Activated CD8-positive, alpha-beta T cell treated with anti-CD3 and anti-CD28 coated beads for 36 hours (primary cell): ENCODE measurements around the gene NHSL1. TPM values are rescaled to one million over a fixed set of nuclear protein-coding genes. Genes with fewer than 3 reads are reported as not detected.
A peak's percentile ranks its signal among the peaks of the same experiment; 100 is the strongest.
"Not testable (repeated sequence)": the region's sequence is repeated elsewhere in the genome, so short reads cannot be mapped to it uniquely, and the experiment has no call there.

Source experiments
- ATAC-seq: fragments of 200-7000 bp; cut with Tn5 transposase; one replicate; pipeline ENCODE4 v1.10.0; 2021; ENCODE audit warnings: mild to moderate bottlenecking, moderate library complexity
- CTCF ChIA-PET: fragments of 350-600 bp; sonication (Branson Sonifier 250); formaldehyde crosslinking; loops from one replicate; lab custom pipeline; 2021; ENCODE audit warnings: antibody characterized with exemption; lab: Charles Lee
- POLR2A ChIA-PET: fragments of 350-600 bp; sonication (Branson Sonifier 250); formaldehyde crosslinking; loops from one replicate; lab custom pipeline; 2021; ENCODE audit warnings: antibody characterized with exemption; lab: Charles Lee
- DNase-seq: peaks from one replicate; pipeline ENCODE4 v3.0.0-alpha.2; 2020
- H3K27ac Mint-ChIP-seq: one replicate; pipeline ENCODE4 v1.8.0; 2021; ENCODE audit warnings: mild to moderate bottlenecking, mixed read lengths
- H3K27me3 Mint-ChIP-seq: one replicate; pipeline ENCODE4 v1.8.0; 2021; ENCODE audit warnings: mixed read lengths
- H3K36me3 Mint-ChIP-seq: one replicate; pipeline ENCODE4 v1.8.0; 2021; ENCODE audit warnings: low read depth, mixed read lengths
- H3K4me1 Mint-ChIP-seq: one replicate; pipeline ENCODE4 v1.8.0; 2021; ENCODE audit warnings: low read depth, mixed read lengths
- H3K4me3 Mint-ChIP-seq: one replicate; pipeline ENCODE4 v1.8.0; 2021; ENCODE audit warnings: mild to moderate bottlenecking, moderate library complexity, mixed read lengths
- H3K9me3 Mint-ChIP-seq: one replicate; pipeline ENCODE4 v1.8.0; 2021; ENCODE audit warnings: mixed read lengths
- intact Hi-C: fragments of 100-400 bp; cut with micrococcal nuclease; formaldehyde crosslinking; loops from one replicate; pipeline ENCODE4 v1.10.0; 2022
- total RNA-seq, 2 experiments: library from RNA; stranded (reverse); gene quantifications; one replicate each; pipeline ENCODE4 v1.2.3, GENCODE V29; 2021
- TF ChIP-seq, protein P1 (sequence below): fragments of 200-600 bp; IDR thresholded peaks from one replicate; pipeline ENCODE4 v1.8.0; 2022; ENCODE audit warnings: antibody characterized with exemption, mild to moderate bottlenecking

The NHSL1 gene
- total RNA-seq, 2 experiments from 2014 or later: 0.18 to 0.49 TPM

DNA sequence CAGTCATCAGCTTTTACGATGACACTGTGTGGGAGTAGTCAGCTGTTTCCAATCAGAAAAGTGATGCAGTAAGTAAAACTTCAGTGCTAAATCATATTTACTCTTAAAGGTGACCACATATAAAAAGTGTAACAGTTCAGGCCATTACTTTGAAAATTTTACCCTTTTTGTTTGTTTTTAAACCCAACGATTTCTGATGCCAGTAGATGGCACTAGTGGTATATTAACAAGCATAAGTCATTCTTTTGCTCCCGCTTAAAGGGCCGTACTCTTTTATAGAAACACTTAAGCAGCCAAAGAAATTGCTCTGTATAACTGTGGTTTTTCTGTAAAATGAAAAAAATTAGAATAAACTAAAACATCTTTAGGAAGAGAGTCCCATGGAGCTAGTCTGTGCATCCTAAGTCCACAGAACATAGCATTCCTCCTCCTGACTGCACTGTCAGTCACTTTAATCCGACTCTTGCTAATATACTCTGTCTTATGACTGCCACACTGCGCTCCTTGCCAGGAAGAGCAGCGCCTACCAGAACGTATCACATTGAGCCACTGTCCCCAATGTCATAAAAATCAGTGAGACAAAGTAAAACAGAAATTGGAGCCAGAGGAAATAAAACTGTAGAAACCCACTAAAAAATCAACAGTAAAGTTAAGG is 70.2 kb downstream of the NHSL1 start:
- ATAC-seq: no peak
- Mint-ChIP-seq H3K9me3 (no peaks in the 10 kb centered on the region), H3K4me3 (no peak overlapping the region), H3K27ac (no peak overlapping the region), H3K36me3 (no peaks in the 10 kb centered on the region), H3K27me3 (peaks cover 3% of the 10 kb centered on the region), H3K4me1 (no peaks in the 10 kb centered on the region)
- intact Hi-C loops: loop anchor here (2.0 to 10.0 kb wide), 3 partner anchors 80 to 336 kb away; no protein-coding TSS in a partner anchor
- no peak for DNase-seq
- ChIA-PET POLR2A (interaction anchor here (0.9 kb wide), 1 partner anchor 92 kb away, joined by 3 read pairs; no protein-coding TSS in a partner anchor), CTCF (interaction anchor here (0.6 to 7.2 kb wide), 16 partner anchors 11 to 463 kb away, joined by 3 to 131 read pairs (median 7); partner anchors contain the start of gene NHSL1)
- TF ChIP-seq, protein P1, sequence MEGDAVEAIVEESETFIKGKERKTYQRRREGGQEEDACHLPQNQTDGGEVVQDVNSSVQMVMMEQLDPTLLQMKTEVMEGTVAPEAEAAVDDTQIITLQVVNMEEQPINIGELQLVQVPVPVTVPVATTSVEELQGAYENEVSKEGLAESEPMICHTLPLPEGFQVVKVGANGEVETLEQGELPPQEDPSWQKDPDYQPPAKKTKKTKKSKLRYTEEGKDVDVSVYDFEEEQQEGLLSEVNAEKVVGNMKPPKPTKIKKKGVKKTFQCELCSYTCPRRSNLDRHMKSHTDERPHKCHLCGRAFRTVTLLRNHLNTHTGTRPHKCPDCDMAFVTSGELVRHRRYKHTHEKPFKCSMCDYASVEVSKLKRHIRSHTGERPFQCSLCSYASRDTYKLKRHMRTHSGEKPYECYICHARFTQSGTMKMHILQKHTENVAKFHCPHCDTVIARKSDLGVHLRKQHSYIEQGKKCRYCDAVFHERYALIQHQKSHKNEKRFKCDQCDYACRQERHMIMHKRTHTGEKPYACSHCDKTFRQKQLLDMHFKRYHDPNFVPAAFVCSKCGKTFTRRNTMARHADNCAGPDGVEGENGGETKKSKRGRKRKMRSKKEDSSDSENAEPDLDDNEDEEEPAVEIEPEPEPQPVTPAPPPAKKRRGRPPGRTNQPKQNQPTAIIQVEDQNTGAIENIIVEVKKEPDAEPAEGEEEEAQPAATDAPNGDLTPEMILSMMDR: peak; percentile 72

DNA sequence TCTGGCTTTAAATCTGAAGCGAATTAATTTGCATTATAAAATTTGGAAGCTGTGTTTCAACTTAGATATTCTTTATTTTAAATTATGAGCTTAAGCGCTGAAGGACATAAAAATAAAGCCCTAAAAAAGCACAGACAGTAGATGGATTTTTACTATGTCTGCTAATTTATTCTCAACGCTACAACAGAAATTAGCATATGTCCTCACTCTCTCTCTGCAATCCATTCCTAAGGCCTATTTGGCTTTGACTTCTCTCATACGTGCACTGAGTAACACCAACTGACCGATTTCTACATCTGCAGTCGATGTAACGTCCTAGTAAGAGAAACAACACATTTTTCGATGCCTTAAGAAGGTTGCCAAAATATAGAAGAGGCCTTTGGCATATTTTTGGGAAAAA is 71.6 kb downstream of the NHSL1 start:
- Mint-ChIP-seq H3K4me3 (no peak overlapping the region), H3K36me3 (no peaks in the 10 kb centered on the region), H3K27me3 (peaks cover 3% of the 10 kb centered on the region), H3K27ac (no peak overlapping the region), H3K9me3 (no peaks in the 10 kb centered on the region), H3K4me1 (peaks cover 4% of the 10 kb centered on the region)
- TF ChIP-seq, protein P1: no peak
- no peak for ATAC-seq
- no peak for DNase-seq
- ChIA-PET POLR2A (no interaction called here), CTCF (interaction anchor here (0.8 to 7.2 kb wide), 10 partner anchors 13 to 461 kb away, joined by 3 to 131 read pairs (median 6); no protein-coding TSS in a partner anchor)
- intact Hi-C loops: loop anchor here (2.0 to 10.0 kb wide), 3 partner anchors 81 to 337 kb away; no protein-coding TSS in a partner anchor

DNA sequence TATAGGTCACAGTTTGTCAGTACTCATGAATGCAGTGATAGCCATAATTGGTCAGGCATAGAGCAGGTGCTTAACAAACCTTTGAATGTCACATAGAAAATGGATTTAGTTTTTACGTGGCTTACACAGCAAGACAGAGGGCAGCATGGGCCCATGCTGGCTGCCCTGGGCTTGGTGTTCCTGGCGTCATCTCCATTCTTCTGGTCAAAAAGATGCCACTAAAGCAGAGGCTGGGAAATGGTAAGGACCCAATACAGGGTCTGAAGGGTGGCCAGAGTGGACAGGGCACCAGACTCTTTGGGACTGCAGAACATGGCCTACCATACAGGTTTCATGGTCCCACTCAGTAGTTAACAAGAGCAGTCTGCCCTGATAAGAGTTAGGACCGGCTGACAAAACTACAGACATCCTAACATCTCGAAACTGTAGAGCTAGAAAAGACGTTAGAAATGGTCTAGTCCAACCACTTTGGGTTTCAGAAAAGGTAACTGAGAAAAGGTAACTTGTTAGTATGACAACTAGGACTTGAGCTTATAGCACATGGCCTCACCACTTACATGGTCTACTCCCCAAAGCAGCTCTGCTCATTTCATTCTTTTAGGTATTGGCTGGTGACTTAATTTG is 72.7 kb downstream of the NHSL1 start:
- CTCF ChIA-PET: interaction anchor here (0.8 to 7.2 kb wide), 4 partner anchors 12 to 310 kb away, joined by 3 to 131 read pairs (median 59); no protein-coding TSS in a partner anchor
- intact Hi-C loops: loop anchor here (10.0 kb wide), 1 partner anchor 338 kb away; no protein-coding TSS in a partner anchor
- Mint-ChIP-seq H3K27ac (no peak overlapping the region), H3K36me3 (no peaks in the 10 kb centered on the region), H3K9me3 (no peaks in the 10 kb centered on the region), H3K4me3 (no peak overlapping the region), H3K4me1 (peaks cover 4% of the 10 kb centered on the region), H3K27me3 (peaks cover 3% of the 10 kb centered on the region)
- DNase-seq (no peak), ATAC-seq (no peak)
- TF ChIP-seq, protein P1: no peak
- POLR2A ChIA-PET: interaction anchor here (1.0 kb wide), 1 partner anchor 83 kb away, joined by 3 read pairs; no protein-coding TSS in a partner anchor

DNA sequence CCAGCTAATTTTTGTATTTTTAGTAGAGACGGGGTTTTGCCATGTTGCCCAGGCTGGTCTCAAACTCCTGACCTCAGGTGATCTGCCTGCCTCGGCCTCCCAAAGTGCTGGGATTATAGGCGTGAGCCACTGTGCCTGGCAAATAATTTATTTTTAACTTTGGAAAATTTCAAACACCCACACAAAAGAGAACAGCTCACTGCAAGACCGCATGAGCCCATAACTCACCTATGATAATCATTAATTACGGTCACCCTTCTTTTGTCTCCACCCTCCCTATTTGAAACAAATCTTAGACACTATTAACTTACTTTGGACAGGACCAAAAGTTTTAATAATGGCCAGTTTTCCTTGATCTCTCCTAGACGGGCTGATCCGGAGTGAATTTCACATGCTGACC is 74.0 kb downstream of the NHSL1 start:
- CTCF ChIA-PET: interaction anchor here (7.0 to 7.2 kb wide), 2 partner anchors 85 to 93 kb away, joined by 89 to 131 read pairs; no protein-coding TSS in a partner anchor
- H3K4me1 Mint-ChIP-seq, H3K36me3 Mint-ChIP-seq, H3K4me3 Mint-ChIP-seq, DNase-seq, H3K9me3 Mint-ChIP-seq, H3K27me3 Mint-ChIP-seq, ATAC-seq, POLR2A ChIA-PET, H3K27ac Mint-ChIP-seq: not testable (repeated sequence)
- intact Hi-C loops: loop anchor here (10.0 kb wide), 1 partner anchor 340 kb away; no protein-coding TSS in a partner anchor

DNA sequence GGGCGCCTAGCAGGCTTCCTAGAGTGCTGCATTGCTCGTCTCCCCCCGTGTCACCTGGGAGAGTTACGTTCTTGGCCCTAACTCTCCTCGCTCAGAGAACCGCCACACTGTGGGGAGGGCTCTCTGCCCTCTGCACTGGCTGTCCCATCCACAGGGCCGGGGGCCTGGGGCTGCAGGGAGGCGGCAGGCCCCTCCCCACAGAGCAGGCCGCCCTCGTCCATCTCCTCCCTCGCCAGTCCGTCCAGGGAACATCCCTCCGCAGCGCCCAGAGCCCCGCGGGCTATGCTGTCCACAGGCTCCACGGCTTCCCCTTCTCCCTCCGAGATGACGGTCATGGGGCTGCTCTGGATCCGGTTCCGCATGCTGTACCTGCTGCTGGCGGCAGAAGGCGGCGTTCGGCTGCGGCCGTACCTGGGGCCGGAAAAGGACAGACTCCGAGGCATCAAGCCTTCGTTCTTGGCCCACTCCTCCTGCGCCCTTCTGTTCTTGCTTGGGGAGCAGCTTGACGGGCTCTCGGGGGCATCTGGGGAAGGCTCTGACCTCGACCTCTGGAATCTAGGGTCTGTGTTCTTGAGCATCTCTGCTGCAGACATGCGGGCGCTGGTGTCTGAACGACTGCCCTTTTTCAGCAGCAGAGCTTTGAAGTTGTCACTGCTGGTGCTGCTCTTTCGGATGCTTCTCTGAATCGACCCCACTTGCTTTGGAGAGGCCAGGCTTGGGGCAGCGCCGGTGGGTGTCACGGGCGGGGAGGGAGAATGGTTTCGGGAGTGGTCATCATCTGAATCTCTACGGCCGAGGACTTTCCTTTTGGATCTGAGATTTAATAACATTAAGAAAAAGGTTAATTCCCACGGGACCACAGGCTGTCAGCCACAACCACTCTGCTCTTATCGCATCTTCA is 75.0 kb downstream of the NHSL1 start:
- intact Hi-C loops: loop anchor here (10.0 kb wide), 1 partner anchor 341 kb away; no protein-coding TSS in a partner anchor
- DNase-seq: no peak
- peaks cover 4% of the 10 kb centered on the region for H3K4me1 Mint-ChIP-seq
- H3K27me3 Mint-ChIP-seq: peaks cover under 1% of the 10 kb centered on the region
- ChIA-PET CTCF (interaction anchor here (0.7 to 7.2 kb wide), 3 partner anchors 86 to 94 kb away, joined by 3 to 131 read pairs (median 89); no protein-coding TSS in a partner anchor), POLR2A (no interaction called here)
- H3K27ac Mint-ChIP-seq: no peak overlapping the region
- TF ChIP-seq, protein P1: no peak
- no peaks in the 10 kb centered on the region for H3K9me3 Mint-ChIP-seq
- H3K4me3 Mint-ChIP-seq: no peak overlapping the region
- ATAC-seq: no peak
- no peaks in the 10 kb centered on the region for H3K36me3 Mint-ChIP-seq
